G401 (cell line): Measurements from ENCODE around the gene ZNRD2. TPM values are rescaled to one million over a fixed set of nuclear protein-coding genes. Genes with fewer than 3 reads are reported as not detected.
A peak's percentile ranks its signal among the peaks of the same experiment; 100 is the strongest.

Experiments
- DNase-seq: peaks from one replicate; pipeline ENCODE4 v3.0.0-alpha.2; 2015; ENCODE audit warnings: low spot score
- in situ Hi-C: cut with HindIII; loops from 2 replicates; pipeline ENCODE4 v1.10.0; 2016; ENCODE audit warnings: low sequenced_read_pairs, mixed read lengths
- total RNA-seq: library from RNA; depleted of rRNA; stranded (reverse); fragments of >200 nt; shearing (Covaris generic); gene quantifications from 2 replicates; pipeline ENCODE4 v1.2.3, GENCODE V29; 2014

ZNRD2 gene
- total RNA-seq, 1 experiment from 2014 or later, result 72.7 TPM

DNA sequence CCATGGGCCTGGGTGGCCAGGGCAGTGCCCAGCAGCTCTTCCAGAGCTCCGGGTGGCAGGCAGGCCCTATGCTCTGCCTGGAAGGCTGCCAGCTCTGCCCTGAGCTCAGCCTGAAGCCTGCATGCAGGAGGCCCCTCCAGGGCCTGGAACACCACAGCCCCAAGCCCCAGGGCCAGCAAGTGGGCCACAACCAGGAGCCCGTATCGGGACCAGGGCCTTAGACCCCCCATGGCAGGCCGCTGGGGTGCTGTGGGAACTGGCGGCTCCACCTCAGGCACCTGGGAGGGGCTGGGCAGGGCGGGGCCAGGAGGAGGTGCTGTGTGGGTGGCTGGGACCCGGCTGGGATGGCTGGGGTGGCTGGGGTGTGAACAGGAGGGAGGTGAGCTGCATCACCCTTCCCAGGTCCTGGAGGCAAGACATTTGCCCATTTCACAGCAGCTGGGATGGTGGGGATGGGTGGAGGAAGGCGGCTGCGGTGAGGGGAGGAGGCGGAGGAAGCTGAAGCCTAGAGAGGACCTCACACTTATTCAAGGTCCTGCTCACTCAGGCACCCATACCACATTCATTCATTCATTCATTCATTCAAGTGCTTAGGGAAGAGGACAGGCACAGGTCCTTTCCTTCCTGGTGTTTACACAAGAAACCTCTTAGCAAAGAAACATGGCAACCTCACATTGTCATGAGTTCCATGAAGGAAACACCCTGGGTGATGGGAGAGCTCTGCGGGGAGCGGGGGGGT lies 25.4 kb downstream of the ZNRD2 start, which contains the start of gene KCNK7:
Gene KCNK7 (minus strand): TSS at position 258 of the 739 bp plus-strand sequence. CDS start 28 bp downstream, at position 230.
- no peak for DNase-seq
- in situ Hi-C loops, result no loop called here

DNA sequence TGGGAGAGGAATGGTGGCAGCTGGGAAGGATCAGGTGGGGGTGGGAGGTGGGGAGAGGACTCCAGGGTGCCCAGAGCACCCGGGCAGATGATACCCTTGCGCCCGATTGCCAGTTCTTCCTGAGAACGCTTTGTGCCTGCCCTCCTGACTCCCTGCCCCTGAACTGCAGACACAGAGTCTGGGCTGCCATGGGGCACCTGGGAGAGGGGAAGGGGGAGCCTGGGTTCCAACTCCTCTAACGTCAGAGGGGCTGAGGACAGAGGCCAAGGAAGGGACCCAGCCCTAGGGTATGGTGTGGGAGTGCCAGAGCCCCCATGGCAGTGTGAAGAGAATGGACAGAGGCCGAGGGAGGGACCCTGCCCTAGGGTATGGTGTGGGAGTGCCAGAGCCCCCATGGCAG lies 26.2 kb downstream of the ZNRD2 start:
- in situ Hi-C loops, result no loop called here
- DNase-seq, result no peak

GRCh38 chr11:65598258-65598699 lies 28.0 kb downstream of the ZNRD2 start:
- in situ Hi-C loops, result no loop called here
- DNase-seq, result no peak

GRCh38 chr11:65599216-65599954 lies 29.1 kb downstream of the ZNRD2 start:
- no peak for DNase-seq
- in situ Hi-C loops, result no loop called here

- no peak for DNase-seq
- in situ Hi-C loops, result no loop called here
These were observed 29.6 kb downstream of the ZNRD2 start for GRCh38 chr11:65599955-65600246.

GRCh38 chr11:65604258-65604657 lies 34.0 kb downstream of the ZNRD2 start:
- DNase-seq, result no peak
- in situ Hi-C loops, result no loop called here

DNA sequence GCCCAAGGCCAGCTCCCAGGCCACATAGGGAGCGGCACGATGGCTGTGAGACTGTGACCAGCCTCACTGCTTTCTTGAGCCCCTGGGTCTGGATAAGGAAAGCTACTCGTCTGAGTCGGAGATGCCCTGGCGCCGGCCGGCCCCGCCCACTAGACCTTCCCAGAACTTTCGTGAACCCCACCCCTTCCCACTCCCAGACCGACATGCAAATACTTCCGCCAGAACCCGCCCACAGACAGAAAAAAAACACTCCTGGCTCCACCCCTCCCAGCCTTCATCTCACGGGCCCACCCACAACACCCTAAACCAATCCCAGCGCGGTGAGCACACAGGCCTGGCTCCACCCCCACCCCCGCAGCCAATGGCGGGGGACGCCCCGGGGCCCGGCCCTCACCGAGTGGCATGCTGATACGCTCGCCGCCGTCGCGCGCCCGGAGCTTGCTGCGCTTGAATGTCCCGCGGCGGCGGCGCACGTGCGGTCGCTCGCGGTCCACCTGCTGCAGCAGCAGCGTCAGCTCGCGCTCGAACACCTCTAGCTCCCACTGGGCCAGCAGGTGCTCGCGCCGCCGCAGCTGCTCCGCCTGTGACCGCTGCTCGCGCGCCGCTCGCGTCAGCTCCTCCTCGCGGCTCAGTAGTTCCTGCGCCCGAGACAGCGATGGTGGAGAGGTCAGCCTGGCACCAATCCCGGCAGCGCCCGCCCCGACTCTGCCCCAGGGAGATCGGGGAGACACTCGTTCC lies 36.8 kb downstream of the ZNRD2 start:
- in situ Hi-C loops, result no loop called here
- DNase-seq, result peak; percentile 97

- in situ Hi-C loops, result no loop called here
- no peak for DNase-seq
These were observed 37.5 kb downstream of the ZNRD2 start for GRCh38 chr11:65607614-65608426.

DNA sequence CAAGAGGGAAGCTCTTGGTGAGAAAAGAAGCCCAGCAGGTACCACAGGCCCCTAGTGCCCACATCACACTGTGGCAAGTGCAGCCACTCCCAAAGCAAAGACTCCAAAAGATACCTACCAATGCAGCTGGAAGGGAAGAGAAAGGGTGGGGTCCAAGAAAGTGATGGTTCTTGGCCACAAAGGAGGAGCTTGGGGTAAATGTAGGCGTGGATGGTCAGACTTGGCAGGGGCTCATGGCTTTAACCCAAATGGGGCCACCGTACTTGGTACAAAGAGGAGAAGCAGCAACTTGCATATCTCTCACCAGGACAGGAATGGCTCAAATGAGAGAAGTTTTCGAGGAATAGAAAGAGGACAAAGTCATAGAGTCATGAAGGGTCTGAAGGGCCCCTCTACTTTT lies 39.0 kb downstream of the ZNRD2 start:
- DNase-seq, result no peak
- in situ Hi-C loops, result no loop called here

- no peak for DNase-seq
- in situ Hi-C loops, result no loop called here
These were observed 39.4 kb downstream of the ZNRD2 start for GRCh38 chr11:65609665-65610064.

DNA sequence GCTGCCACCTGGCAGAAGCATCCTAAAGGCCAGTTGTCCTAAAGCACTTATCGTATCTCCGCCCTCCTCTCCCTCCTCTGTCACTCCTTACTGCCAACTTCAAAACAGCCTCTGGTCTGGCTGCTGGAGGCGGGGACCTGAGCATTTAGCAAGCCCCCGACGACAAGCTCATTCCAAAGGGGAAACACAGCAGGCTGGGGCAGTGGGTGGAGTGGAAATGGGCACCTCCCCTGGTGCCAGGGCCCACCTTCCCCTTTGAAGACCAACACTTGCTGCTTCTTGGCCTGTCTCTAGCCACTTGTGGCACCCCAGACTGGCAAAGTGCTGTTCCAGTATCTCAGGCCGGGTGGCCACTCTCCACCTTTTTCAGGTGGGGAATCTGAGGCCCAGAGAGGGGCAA lies 40.1 kb downstream of the ZNRD2 start:
- no peak for DNase-seq
- in situ Hi-C loops, result no loop called here

- DNase-seq, result no peak
- in situ Hi-C loops, result no loop called here
These were observed 40.9 kb downstream of the ZNRD2 start for GRCh38 chr11:65611028-65611757.

- in situ Hi-C loops, result no loop called here
- DNase-seq, result no peak
These were observed 41.7 kb downstream of the ZNRD2 start for GRCh38 chr11:65611758-65612603.

GRCh38 chr11:65612691-65613090 lies 42.4 kb downstream of the ZNRD2 start:
- in situ Hi-C loops, result no loop called here
- no peak for DNase-seq

GRCh38 chr11:65613091-65613928 lies 43.0 kb downstream of the ZNRD2 start:
- in situ Hi-C loops, result no loop called here
- peak; percentile 71 for DNase-seq

DNA sequence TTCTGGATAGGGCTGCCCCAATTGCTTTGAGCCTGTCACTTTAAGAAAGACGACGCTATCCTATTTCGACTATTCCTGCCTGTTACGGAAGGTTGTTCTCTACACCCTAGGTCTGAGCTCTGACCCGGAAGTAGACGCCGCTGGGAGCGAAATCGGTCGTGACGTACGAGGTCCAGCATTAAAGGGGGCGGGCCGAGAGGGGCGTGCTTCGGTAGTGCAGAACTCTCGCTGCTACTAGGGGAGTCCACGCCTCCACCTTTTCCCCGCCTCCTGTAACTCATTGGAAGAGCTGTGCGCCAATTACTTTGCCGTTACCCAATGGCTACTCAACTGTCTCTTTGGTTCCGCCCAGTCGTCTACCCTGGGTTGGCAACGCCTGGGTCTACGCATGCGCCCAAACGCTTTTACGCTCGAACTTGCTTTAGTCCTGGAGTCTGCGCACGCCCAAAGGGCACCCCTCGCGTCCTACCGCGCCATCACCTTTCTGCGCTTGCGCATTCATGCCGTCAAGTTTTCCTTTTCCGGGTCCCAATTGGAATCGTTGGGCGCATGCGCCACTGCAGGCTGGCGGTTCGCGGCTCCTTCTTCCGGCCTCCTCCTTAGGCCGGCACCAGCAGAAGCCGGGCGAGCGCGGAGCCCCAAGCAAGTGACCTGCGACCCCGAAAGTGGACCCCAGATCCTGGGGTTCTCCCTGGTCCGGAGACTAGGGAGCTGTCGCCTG lies 45.1 kb downstream of the ZNRD2 start, which contains the start of gene PCNX3:
Gene PCNX3 (plus strand): TSS at position 548 of the 721 bp plus-strand sequence. CDS start 536 bp downstream, outside the sequence.
- in situ Hi-C loops, result no loop called here
- peak; percentile 100 for DNase-seq
